H1 (cell line): ENCODE measurements around the gene DACT3. TPM values are rescaled to one million over a fixed set of nuclear protein-coding genes. Genes with fewer than 3 reads are reported as not detected.

Experiments used
- ASH2L ChIP-seq: fragments of 200-600, 300-600 bp; sonication (generic); IDR thresholded peaks from one replicate; pipeline ENCODE4 v1.7.1; 2017; ENCODE audit warnings: low read length
- CBX5 ChIP-seq: fragments of 300-800, 300-1000 bp; sonication (generic); IDR thresholded peaks from 2 replicates; pipeline ENCODE4 v1.7.1; 2016; ENCODE audit warnings: antibody characterized with exemption, low read length, low read depth
- CHD7 ChIP-seq: fragments of 300-600 bp; sonication (generic); IDR thresholded peaks from 2 replicates; pipeline ENCODE4 v1.7.1; 2012; ENCODE audit warnings: low read length, moderate library complexity, mild to moderate bottlenecking, inconsistent platforms; ENCODE audit not compliant: insufficient replicate concordance
- CTBP2 ChIP-seq: IDR thresholded peaks from 2 replicates; pipeline ENCODE4 v1.7.0; 2011; ENCODE audit warnings: borderline replicate concordance, mild to moderate bottlenecking, moderate library complexity, mixed read lengths, low read length; ENCODE audit not compliant: insufficient read depth, insufficient read length
- FOSL1 ChIP-seq: IDR thresholded peaks from 2 replicates; pipeline ENCODE4 v1.6.1; 2011; ENCODE audit warnings: mild to moderate bottlenecking, low read depth, low read length, moderate library complexity; ENCODE audit not compliant: insufficient read depth
- GTF2F1 ChIP-seq: IDR thresholded peaks from 2 replicates; pipeline ENCODE4 v1.6.1; 2012; ENCODE audit warnings: low read depth, low read length, improper control_type of control experiment, borderline replicate concordance
- JUND ChIP-seq: IDR thresholded peaks from 2 replicates; pipeline ENCODE4 v1.6.1; 2011; ENCODE audit warnings: mild to moderate bottlenecking, improper control_type of control experiment, low read length
- POLR2AphosphoS5 ChIP-seq: IDR thresholded peaks from 2 replicates; pipeline ENCODE4 v1.6.1; 2011; ENCODE audit warnings: low read depth, low read length
- RXRA ChIP-seq: IDR thresholded peaks from 2 replicates; pipeline ENCODE4 v1.6.1; 2011; ENCODE audit warnings: low read depth, mild to moderate bottlenecking, low read length, moderate library complexity; ENCODE audit not compliant: insufficient read depth
- TCF12 ChIP-seq: IDR thresholded peaks from 2 replicates; pipeline ENCODE4 v1.6.1; 2011; ENCODE audit warnings: low read depth, mild to moderate bottlenecking, low read length
- polyA plus RNA-seq, 7 experiments: library from polyadenylated mRNA; depleted of rRNA in 3 of 7; stranded (reverse) in 5 of 7; unstranded in 2 of 7; fragments of >200 nt in 5 of 7; fragments of 200-250 nt in 2 of 7; gene quantifications; 1 replicate in 5 of 7; 2 replicates in 1 of 7; 4 replicates in 1 of 7; pipeline versions ENCODE4 v1.2.1 to v1.2.3, GENCODE V29; 2011 to 2013; ENCODE audit warnings: missing spikeins in 2 of 7, mixed read lengths in 2 of 7
- total RNA-seq: library from RNA; stranded (reverse); fragmentation: NEBNext Ultra II Directional; extraction: Animal tissue kit (Norgen Biotek cat#: 25700); gene quantifications from 2 replicates; pipeline ENCODE4 v1.2.1, GENCODE V29; 2021

Gene DACT3
- total and polyA plus RNA-seq, 2 of the 8 experiments (the other 6 are each of a cell fraction or from before 2014, with no cell fraction given): 1.8 to 2.0 TPM

- TF ChIP-seq CHD7: no peak
- no peak for TF ChIP-seq FOSL1
- no peak for TF ChIP-seq JUND
- TF ChIP-seq GTF2F1: no peak
- TF ChIP-seq POLR2AphosphoS5: no peak
- TF ChIP-seq ASH2L: no peak
- no peak for TF ChIP-seq CBX5
- TF ChIP-seq RXRA: no peak
- TF ChIP-seq TCF12: no peak
- TF ChIP-seq CTBP2: no peak
Measured at GRCh38 chr19:46648060-46648960, 12.7 kb downstream of the DACT3 start (continued).
